Measurements from ENCODE around the gene ZNF454. TPM values are rescaled to one million over a fixed set of nuclear protein-coding genes. Genes with fewer than 3 reads are reported as not detected.

Gene ZNF454
- total RNA-seq, 1 experiment from 2014 or later = 2.4 TPM

DNA sequence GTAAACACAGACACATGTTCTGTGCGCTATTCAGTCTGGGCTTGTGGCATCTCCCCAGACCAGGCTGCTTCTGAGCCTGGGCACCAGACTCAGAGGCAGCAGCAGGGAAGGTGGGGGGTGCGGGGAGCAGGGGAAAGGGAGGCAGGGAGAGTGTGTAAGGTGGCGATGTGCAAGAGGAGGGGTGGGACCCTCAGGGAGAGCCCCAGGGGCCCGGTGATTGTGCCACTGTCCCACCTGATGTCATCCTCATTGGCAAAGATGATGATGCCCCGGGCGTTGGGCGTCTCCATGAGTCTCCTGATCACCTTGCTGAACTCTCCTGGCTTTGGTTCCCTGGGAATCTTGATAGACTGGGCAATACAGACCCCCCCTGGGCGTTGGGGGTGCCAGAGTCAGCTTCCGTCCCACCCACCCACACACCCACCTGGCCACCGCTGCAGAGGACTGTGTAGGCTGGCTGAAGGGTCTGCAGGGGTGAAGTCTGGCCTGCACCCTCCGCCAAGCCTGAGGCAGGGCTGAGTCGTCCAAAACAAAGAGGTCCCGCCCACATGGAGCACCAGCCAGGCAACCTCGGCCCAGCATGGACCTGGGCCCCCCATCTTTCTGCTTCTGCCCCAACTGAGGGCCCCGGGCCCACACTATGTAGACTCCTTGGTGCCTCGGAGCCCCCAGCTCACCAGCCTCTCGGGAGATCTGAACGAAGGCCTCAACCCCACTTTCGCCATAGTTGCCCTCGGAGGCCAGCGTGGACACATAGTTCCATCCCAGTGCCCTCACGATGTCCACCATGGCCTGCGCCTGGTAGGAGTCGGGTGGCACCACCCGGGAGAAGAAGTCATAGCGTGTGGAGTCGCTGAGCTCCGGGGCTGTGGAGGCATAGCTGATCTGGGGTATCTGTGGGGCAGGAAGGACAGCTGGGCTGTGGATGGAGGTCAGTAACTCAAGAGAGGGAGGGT, 50.5 kb downstream of the ZNF454 start:
- H3K27me3 ChIP-seq (replicated peaks; ENCODE audit: insufficient read depth, low read depth, low read length, poor library complexity) = peaks cover 30% of the 10 kb centered on the region
- TF ChIP-seq, protein P1, sequence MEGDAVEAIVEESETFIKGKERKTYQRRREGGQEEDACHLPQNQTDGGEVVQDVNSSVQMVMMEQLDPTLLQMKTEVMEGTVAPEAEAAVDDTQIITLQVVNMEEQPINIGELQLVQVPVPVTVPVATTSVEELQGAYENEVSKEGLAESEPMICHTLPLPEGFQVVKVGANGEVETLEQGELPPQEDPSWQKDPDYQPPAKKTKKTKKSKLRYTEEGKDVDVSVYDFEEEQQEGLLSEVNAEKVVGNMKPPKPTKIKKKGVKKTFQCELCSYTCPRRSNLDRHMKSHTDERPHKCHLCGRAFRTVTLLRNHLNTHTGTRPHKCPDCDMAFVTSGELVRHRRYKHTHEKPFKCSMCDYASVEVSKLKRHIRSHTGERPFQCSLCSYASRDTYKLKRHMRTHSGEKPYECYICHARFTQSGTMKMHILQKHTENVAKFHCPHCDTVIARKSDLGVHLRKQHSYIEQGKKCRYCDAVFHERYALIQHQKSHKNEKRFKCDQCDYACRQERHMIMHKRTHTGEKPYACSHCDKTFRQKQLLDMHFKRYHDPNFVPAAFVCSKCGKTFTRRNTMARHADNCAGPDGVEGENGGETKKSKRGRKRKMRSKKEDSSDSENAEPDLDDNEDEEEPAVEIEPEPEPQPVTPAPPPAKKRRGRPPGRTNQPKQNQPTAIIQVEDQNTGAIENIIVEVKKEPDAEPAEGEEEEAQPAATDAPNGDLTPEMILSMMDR (conservative IDR thresholded peaks at IDR 0.05; ENCODE audit: low read depth, low read length) = no peak
- TF ChIP-seq EZH2 (IDR thresholded peaks at IDR 0.05; ENCODE audit: borderline replicate concordance, low read depth, low read length, poor library complexity, severe bottlenecking) = no peak
- DNase-seq (ENCODE audit: low spot score) = no peak
- BruUV-seq (replicated peaks) = no TSS peak
- intact Hi-C loops (cut with micrococcal nuclease; ENCODE audit: unreplicated experiment) = no loop called here
- no peak overlapping the region for H3K27ac ChIP-seq (ENCODE audit: low read depth, low read length, poor library complexity, severe bottlenecking)
- H3K9me3 ChIP-seq (ENCODE audit: low read depth, low read length, poor library complexity, severe bottlenecking) = peaks cover 5% of the 10 kb centered on the region
- no peaks in the 10 kb centered on the region for H3K36me3 ChIP-seq (ENCODE audit: insufficient read depth, low read length, poor library complexity, severe bottlenecking)
- POLR2A ChIA-PET (ENCODE audit: low non-redundant PET) = no interaction called here
- CTCF ChIA-PET = no interaction called here
- H3K4me3 ChIP-seq (ENCODE audit: low read depth, low read length, poor library complexity, severe bottlenecking) = no peak overlapping the region
- no peaks in the 10 kb centered on the region for H3K4me1 ChIP-seq (ENCODE audit: insufficient read depth, low read length, poor library complexity, severe bottlenecking)

DNA sequence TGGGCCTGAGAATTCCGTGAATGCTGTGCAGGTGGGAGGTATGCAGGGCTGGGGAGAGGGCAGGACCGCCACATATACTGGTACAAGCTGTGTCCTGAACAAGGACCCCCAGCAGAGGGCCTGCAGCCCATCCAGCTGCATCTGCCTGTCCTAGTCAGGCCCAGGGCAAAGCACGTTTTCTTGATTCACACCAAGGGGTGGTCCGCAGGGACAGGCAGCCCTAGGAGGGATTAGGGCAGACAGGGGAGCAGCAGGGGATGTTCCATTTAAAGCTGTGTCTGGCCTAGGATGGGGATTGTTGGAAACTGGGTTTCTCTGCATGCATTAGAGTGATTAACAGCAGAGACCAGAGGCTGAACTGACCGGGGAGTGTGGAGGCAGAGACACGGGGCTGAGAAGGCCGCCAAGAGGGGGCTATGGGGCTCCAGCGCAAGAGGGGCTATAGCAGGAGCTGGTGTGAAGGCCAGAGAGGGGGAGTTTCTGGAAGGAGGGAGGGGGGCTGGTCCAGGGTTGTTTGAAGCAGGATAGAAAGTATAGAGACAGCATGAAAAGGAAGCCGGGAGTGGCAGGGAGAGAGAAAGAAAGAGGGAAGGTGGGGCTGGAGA, 51.4 kb downstream of the ZNF454 start:
- intact Hi-C loops (cut with micrococcal nuclease; ENCODE audit: unreplicated experiment) = no loop called here
- Histone ChIP-seq H3K27me3 (replicated peaks; ENCODE audit: insufficient read depth, low read depth, low read length, poor library complexity) (peaks cover 30% of the 10 kb centered on the region), H3K9me3 (ENCODE audit: low read depth, low read length, poor library complexity, severe bottlenecking) (peaks cover 5% of the 10 kb centered on the region), H3K4me1 (ENCODE audit: insufficient read depth, low read length, poor library complexity, severe bottlenecking) (no peaks in the 10 kb centered on the region), H3K4me3 (ENCODE audit: low read depth, low read length, poor library complexity, severe bottlenecking) (no peak overlapping the region), H3K27ac (ENCODE audit: low read depth, low read length, poor library complexity, severe bottlenecking) (no peak overlapping the region), H3K36me3 (ENCODE audit: insufficient read depth, low read length, poor library complexity, severe bottlenecking) (no peaks in the 10 kb centered on the region)
- TF ChIP-seq EZH2 (IDR thresholded peaks at IDR 0.05; ENCODE audit: borderline replicate concordance, low read depth, low read length, poor library complexity, severe bottlenecking) = no peak
- TF ChIP-seq, protein P1 (conservative IDR thresholded peaks at IDR 0.05; ENCODE audit: low read depth, low read length) = no peak
- POLR2A ChIA-PET (ENCODE audit: low non-redundant PET) = no interaction called here
- CTCF ChIA-PET = no interaction called here
- BruUV-seq (replicated peaks) = no TSS peak
- DNase-seq (ENCODE audit: low spot score) = no peak

GRCh38 chr5:178993236-178993765, 52.3 kb downstream of the ZNF454 start:
- no TSS peak for BruUV-seq (replicated peaks)

More at GRCh38 chr5:178993236-178993765, 52.3 kb downstream of the ZNF454 start:
- H3K36me3 ChIP-seq (ENCODE audit: insufficient read depth, low read length, poor library complexity, severe bottlenecking) = no peaks in the 10 kb centered on the region
- no peak for DNase-seq (ENCODE audit: low spot score)
- H3K9me3 ChIP-seq (ENCODE audit: low read depth, low read length, poor library complexity, severe bottlenecking) = peaks cover 5% of the 10 kb centered on the region
- no peak overlapping the region for H3K4me3 ChIP-seq (ENCODE audit: low read depth, low read length, poor library complexity, severe bottlenecking)
- H3K27me3 ChIP-seq (replicated peaks; ENCODE audit: insufficient read depth, low read depth, low read length, poor library complexity) = peaks cover 30% of the 10 kb centered on the region
- intact Hi-C loops (cut with micrococcal nuclease; ENCODE audit: unreplicated experiment) = no loop called here
- CTCF ChIA-PET = no interaction called here
- POLR2A ChIA-PET (ENCODE audit: low non-redundant PET) = no interaction called here
- no peaks in the 10 kb centered on the region for H3K4me1 ChIP-seq (ENCODE audit: insufficient read depth, low read length, poor library complexity, severe bottlenecking)
- TF ChIP-seq EZH2 (IDR thresholded peaks at IDR 0.05; ENCODE audit: borderline replicate concordance, low read depth, low read length, poor library complexity, severe bottlenecking) = no peak
- TF ChIP-seq, protein P1 (conservative IDR thresholded peaks at IDR 0.05; ENCODE audit: low read depth, low read length) = no peak
- no peak overlapping the region for H3K27ac ChIP-seq (ENCODE audit: low read depth, low read length, poor library complexity, severe bottlenecking)
